ENCODE data around the gene TRPT1. TPM values are rescaled to one million over a fixed set of nuclear protein-coding genes. Genes with fewer than 3 reads are reported as not detected.

The TRPT1 gene
- total RNA-seq, 4 donors from 2014 or later: 34.1 to 89.1 (median 43.6) TPM

DNA sequence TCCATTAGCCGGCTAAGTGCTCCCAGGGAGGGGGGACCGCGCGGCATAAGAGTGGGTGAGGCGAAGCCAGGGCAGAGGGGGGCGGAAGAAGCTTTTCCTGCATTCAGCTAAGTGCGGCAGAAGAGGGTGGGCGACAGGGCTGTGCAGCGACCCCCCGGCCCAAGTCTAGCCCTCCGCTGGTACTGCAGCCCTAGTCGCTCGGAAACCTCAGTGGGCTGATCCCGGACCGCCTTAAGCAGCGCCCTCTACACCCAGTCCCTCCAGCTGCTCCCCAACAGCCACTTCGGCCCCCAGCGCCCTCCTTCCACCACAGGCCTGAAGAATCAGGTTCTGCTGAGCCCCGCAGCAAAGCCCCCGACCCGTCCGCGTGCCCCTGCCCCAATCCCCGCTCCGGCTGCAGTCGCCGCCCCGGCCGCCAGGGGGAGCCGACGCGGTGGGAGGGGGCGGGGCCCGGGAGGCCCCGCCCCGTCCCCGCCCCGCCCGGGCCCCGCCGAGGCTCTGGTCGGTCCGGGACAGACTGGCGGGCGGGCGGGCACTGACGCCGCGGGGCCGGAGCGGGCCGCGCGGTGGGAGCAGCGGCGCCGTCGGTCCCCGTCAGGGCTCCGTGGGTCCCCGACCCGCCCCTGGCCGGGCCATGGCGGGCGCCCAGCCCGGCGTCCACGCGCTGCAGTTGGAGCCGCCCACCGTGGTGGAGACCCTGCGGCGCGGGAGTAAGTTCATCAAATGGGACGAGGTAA lies 25.2 kb upstream of the TRPT1 start, which contains the start of gene PLCB3:
TSS of gene PLCB3 (plus strand) at position 515 of the 737 bp plus-strand sequence. CDS start at position 635, 120 bp downstream.
- no peak for TF ChIP-seq CTCF (IDR thresholded peaks at IDR 0.05; ENCODE audit: low read depth)

DNA sequence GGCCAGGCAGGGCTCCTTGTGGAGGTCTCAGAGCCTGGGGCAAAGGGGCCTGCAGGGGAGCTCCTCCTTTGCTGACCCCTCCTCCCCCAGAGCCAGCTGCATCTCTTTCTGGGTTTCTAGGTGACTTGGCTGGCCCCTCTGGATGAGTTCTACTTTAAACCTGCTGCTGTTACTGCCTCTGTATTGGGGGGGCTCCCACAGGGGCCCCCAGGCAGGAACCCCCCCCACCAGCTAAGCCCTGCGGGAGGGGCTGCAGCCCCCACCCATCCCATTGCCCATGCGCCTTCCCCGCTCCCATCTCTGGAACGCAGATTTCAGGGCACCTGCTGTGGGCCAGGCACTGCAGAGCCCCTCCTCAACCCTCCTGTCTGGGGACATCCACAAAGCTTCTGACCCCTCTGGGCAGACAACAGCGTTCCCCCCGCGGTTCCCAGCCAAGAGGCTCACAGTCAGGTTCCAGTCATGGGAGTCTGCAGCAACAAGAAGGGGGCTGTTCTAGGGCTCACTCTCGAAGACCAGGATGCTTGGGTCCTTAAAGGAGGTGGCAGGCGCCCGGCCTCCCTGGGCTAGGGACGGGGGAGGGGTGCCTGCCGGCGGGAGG lies 24.5 kb upstream of the TRPT1 start:
- TF ChIP-seq CTCF (IDR thresholded peaks at IDR 0.05; ENCODE audit: low read depth): no peak

GRCh38 chr11:64249563-64250414 lies 23.8 kb upstream of the TRPT1 start:
- no peak for TF ChIP-seq CTCF (IDR thresholded peaks at IDR 0.05; ENCODE audit: low read depth)

DNA sequence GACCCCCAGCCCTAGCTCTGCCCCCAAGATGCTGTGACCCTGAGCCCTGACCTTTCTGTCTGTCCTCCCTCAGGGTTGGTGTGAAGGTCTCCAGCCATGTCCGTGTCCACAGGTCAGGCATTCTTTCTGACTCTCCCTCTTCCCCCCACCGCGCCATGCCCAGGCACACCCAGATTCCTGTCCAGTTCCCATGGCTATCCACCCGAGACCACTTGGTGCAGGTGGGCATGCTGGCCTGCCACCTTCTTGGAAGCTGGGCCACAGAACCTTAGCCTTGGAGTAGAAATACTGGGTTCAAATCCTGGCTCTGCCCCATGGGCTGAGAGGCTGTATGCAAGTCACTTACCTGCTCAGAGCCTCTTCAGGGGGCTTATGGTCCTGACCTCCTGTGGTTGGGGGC lies 23.1 kb upstream of the TRPT1 start:
- TF ChIP-seq CTCF (IDR thresholded peaks at IDR 0.05; ENCODE audit: low read depth): no peak

DNA sequence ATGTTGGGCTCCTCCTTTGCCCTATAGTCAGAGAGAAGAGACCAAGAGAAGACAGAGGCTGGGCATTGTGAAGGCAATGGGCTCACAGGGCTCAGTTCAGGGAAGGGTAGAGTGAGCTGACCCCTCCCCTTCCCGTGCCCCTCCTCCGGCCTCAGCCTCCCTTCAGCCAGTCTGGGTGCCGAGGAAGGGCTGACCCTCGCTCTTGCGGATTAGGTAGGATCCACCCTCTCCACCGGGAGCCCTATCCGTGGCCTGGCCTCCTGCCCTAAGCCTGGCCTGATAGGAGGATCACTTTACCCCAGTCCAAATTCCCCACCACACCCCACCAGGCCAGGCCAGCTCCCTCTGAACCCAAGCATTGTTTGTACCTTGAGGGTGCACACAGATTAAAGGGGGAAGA lies 22.6 kb upstream of the TRPT1 start:
- no peak for TF ChIP-seq CTCF (IDR thresholded peaks at IDR 0.05; ENCODE audit: low read depth)

GRCh38 chr11:64247729-64248531 lies 21.9 kb upstream of the TRPT1 start:
- TF ChIP-seq CTCF (IDR thresholded peaks at IDR 0.05; ENCODE audit: low read depth): no peak
